Measurements from ENCODE around the gene ATP7B.

Gene ATP7B

DNA sequence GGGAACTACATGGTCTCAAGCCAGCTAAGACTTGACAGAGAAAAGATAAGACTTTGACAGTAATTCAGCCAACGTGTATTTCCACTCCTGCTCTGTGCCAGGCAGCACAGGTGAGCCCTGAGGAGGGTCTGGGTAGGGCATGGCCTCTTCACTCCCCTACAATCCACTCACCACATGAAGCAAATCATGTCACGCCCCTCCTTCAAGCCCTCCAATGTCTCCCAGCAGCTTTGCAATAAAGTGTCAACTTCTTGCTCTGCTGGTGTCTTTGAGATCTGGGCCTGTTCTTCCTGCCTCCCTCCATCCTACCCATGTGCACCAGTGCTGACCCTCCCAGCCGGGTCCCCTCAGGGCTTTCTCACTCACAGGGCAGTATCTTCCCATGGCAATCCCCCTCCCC is 91.0 kb downstream of the ATP7B start:
- ATAC-seq (ENCODE audit: low read depth) (no peak), DNase-seq (ENCODE audit: low spot score) (no peak)
- Histone ChIP-seq H3K27ac (ENCODE audit: poor library complexity, severe bottlenecking) (no peak overlapping the region), H3K9me3 (ENCODE audit: severe bottlenecking) (no peaks in the 10 kb centered on the region), H3K36me3 (ENCODE audit: low read depth) (no peaks in the 10 kb centered on the region), H3K4me3 (ENCODE audit: severe bottlenecking) (no peak overlapping the region), H3K27me3 (ENCODE audit: insufficient read depth, poor library complexity, severe bottlenecking) (no peaks in the 10 kb centered on the region), H3K4me1 (ENCODE audit: insufficient read depth, poor library complexity, severe bottlenecking) (no peaks in the 10 kb centered on the region)
- TF ChIP-seq, protein P1, sequence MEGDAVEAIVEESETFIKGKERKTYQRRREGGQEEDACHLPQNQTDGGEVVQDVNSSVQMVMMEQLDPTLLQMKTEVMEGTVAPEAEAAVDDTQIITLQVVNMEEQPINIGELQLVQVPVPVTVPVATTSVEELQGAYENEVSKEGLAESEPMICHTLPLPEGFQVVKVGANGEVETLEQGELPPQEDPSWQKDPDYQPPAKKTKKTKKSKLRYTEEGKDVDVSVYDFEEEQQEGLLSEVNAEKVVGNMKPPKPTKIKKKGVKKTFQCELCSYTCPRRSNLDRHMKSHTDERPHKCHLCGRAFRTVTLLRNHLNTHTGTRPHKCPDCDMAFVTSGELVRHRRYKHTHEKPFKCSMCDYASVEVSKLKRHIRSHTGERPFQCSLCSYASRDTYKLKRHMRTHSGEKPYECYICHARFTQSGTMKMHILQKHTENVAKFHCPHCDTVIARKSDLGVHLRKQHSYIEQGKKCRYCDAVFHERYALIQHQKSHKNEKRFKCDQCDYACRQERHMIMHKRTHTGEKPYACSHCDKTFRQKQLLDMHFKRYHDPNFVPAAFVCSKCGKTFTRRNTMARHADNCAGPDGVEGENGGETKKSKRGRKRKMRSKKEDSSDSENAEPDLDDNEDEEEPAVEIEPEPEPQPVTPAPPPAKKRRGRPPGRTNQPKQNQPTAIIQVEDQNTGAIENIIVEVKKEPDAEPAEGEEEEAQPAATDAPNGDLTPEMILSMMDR (IDR thresholded peaks at IDR 0.05; ENCODE audit: poor library complexity, severe bottlenecking): no peak

DNA sequence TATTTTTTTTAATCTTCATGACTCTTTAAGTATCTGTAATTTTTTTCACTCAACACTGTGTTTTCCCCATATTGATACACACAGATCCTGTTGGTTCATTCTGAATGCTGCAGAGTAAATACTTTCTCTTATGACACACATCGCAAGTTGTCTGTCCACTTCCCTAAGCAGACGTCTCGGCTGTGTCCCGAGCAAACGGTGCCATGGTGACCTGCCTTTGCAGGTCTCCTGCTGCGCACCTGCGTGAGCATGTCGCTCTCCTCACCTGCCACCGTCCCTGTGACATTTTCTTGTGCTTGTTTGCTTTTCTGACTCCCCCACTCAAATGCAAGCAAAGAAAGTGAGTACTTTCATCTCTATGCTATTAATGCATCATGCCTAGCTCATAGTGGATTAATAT is 91.7 kb downstream of the ATP7B start:
- Histone ChIP-seq H3K4me1 (ENCODE audit: insufficient read depth, poor library complexity, severe bottlenecking) (no peaks in the 10 kb centered on the region), H3K27ac (ENCODE audit: poor library complexity, severe bottlenecking) (no peak overlapping the region), H3K36me3 (ENCODE audit: low read depth) (no peaks in the 10 kb centered on the region), H3K9me3 (ENCODE audit: severe bottlenecking) (no peaks in the 10 kb centered on the region), H3K4me3 (ENCODE audit: severe bottlenecking) (no peak overlapping the region), H3K27me3 (ENCODE audit: insufficient read depth, poor library complexity, severe bottlenecking) (no peaks in the 10 kb centered on the region)
- no peak for ATAC-seq (ENCODE audit: low read depth)
- TF ChIP-seq, protein P1 (IDR thresholded peaks at IDR 0.05; ENCODE audit: poor library complexity, severe bottlenecking): no peak
- no peak for DNase-seq (ENCODE audit: low spot score)

DNA sequence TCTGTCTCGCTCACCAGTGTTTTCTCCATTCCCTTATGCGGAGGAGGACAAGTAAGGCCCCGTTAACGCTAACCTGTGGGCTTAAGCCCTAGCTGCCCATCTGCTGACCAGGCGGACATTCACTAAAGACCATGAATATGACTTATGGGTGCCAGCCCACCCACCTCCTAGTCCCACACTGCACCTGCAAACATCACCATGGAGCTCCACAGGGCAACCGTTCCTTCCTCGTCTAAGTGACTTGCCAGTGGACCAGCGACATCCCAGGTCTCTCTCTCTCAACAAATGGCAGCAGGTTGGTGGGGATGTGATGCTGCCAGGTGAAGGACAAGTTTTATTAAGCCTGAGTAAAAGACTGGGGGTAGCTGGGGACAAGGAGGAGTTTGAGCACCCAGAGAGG is 94.3 kb downstream of the ATP7B start:
- H3K4me1 ChIP-seq (ENCODE audit: insufficient read depth, poor library complexity, severe bottlenecking): no peaks in the 10 kb centered on the region
- H3K27ac ChIP-seq (ENCODE audit: poor library complexity, severe bottlenecking): no peak overlapping the region
- no peak for ATAC-seq (ENCODE audit: low read depth)
- H3K36me3 ChIP-seq (ENCODE audit: low read depth): no peaks in the 10 kb centered on the region
- H3K9me3 ChIP-seq (ENCODE audit: severe bottlenecking): no peaks in the 10 kb centered on the region
- no peaks in the 10 kb centered on the region for H3K27me3 ChIP-seq (ENCODE audit: insufficient read depth, poor library complexity, severe bottlenecking)
- no peak for DNase-seq (ENCODE audit: low spot score)
- TF ChIP-seq, protein P1 (IDR thresholded peaks at IDR 0.05; ENCODE audit: poor library complexity, severe bottlenecking): no peak
- no peak overlapping the region for H3K4me3 ChIP-seq (ENCODE audit: severe bottlenecking)

DNA sequence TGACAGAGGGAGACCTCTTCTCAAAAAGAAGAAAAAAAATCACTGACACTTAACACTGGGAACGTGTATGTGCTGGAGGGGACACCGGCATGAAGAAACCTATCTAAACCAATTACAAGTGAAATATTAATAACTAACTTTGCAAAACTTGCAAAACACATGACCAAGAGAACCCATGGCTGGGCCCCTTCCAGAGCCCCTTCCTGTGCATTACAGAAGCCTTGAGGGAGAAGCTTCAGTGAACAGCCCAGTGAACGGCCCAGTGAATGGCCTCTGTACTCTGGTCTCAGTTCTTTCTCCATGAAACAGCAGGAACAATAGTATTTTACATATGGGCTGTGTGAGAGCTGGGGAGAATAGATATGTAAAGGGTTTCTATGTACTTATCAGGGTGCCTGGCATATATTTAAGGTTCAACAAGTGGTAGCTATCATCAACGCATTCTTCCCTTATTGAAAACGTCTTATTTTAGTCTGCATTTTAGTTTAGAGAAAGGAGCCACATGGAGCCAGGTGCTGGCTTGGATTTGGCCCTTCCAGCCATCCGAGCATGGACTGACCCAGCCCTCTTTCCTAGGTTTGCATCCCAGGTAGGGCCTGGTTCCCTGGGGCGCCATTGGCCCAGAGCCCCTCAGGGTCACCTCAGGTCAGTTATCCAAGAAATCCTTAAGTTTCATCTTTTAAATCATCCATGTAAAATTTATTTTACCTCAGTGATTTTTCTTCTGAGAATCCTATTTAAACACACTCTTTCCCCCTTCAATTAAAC is 95.0 kb downstream of the ATP7B start:
- TF ChIP-seq, protein P1 (IDR thresholded peaks at IDR 0.05; ENCODE audit: poor library complexity, severe bottlenecking): no peak
- H3K4me1 ChIP-seq (ENCODE audit: insufficient read depth, poor library complexity, severe bottlenecking): no peaks in the 10 kb centered on the region
- no peaks in the 10 kb centered on the region for H3K27me3 ChIP-seq (ENCODE audit: insufficient read depth, poor library complexity, severe bottlenecking)
- H3K9me3 ChIP-seq (ENCODE audit: severe bottlenecking): no peaks in the 10 kb centered on the region
- ATAC-seq (ENCODE audit: low read depth): no peak
- H3K36me3 ChIP-seq (ENCODE audit: low read depth): no peaks in the 10 kb centered on the region
- no peak for DNase-seq (ENCODE audit: low spot score)
- no peak overlapping the region for H3K27ac ChIP-seq (ENCODE audit: poor library complexity, severe bottlenecking)
- no peak overlapping the region for H3K4me3 ChIP-seq (ENCODE audit: severe bottlenecking)

DNA sequence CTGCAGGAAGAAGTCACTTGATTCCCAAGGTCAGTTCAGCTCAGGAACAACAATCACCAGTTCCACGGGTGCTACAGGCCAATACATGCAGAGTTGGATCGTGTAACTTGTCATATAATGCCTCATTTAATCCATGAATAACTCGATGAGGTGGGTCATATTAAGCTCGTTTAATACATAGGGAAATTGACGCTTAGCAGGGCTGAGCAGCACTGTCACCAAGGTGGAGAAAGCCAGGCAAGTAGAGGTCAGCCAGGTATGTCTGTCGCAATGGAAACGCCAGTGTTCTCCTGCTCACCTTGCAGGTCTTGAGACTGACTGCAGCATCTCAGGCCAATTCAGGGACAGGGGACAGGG is 97.1 kb downstream of the ATP7B start:
- no peak overlapping the region for H3K27ac ChIP-seq (ENCODE audit: poor library complexity, severe bottlenecking)
- no peaks in the 10 kb centered on the region for H3K4me1 ChIP-seq (ENCODE audit: insufficient read depth, poor library complexity, severe bottlenecking)
- H3K4me3 ChIP-seq (ENCODE audit: severe bottlenecking): no peak overlapping the region
- DNase-seq (ENCODE audit: low spot score) (no peak), ATAC-seq (ENCODE audit: low read depth) (no peak)
- no peaks in the 10 kb centered on the region for H3K36me3 ChIP-seq (ENCODE audit: low read depth)
- TF ChIP-seq, protein P1 (IDR thresholded peaks at IDR 0.05; ENCODE audit: poor library complexity, severe bottlenecking): no peak
- no peaks in the 10 kb centered on the region for H3K9me3 ChIP-seq (ENCODE audit: severe bottlenecking)
- no peaks in the 10 kb centered on the region for H3K27me3 ChIP-seq (ENCODE audit: insufficient read depth, poor library complexity, severe bottlenecking)
